H1 (cell line): Measurements from ENCODE around the gene RCOR2. TPM values are rescaled to one million over a fixed set of nuclear protein-coding genes. Genes with fewer than 3 reads are reported as not detected.

Experiments
- CTCF ChIA-PET: fragments of 300-600 bp; sonication (Branson Sonifier 250); formaldehyde crosslinking; loops from one replicate; lab custom pipeline; 2021; ENCODE audit not compliant: partially characterized antibody; lab: Charles Lee
- POLR2A ChIA-PET: fragments of 300-600 bp; sonication (Branson Sonifier 250); formaldehyde crosslinking; loops from one replicate; lab custom pipeline; 2021; ENCODE audit warnings: inconsistent platforms; ENCODE audit not compliant: partially characterized antibody; lab: Charles Lee
- DNase-seq, 2 experiments: peaks; one replicate each; pipeline versions ENCODE4 v3.0.0 to v3.0.0-alpha.2; 2010 to 2022; ENCODE audit warnings: low spot score in 2 of 2, low read depth in 1 of 2, mixed read lengths in 1 of 2
- FAIRE-seq: peaks from 2 replicates; lab custom pipeline; 2011; peaks lifted over from hg19 to GRCh38; lab: Jason Lieb, UNC
- H2AFZ ChIP-seq: 2 replicates; pipeline ENCODE4 v1.8.1; 2012; ENCODE audit warnings: low read length, inconsistent platforms
- H2AK5ac ChIP-seq: 2 replicates; pipeline ENCODE4 v1.6.1; 2013; ENCODE audit warnings: low read depth, low read length
- H2BK120ac ChIP-seq: replicated peaks from 2 replicates; pipeline ENCODE3; 2013; ENCODE audit warnings: low read depth, low read length, inconsistent platforms
- H2BK12ac ChIP-seq: 2 replicates; pipeline ENCODE4 v1.6.1; 2013; ENCODE audit warnings: low read depth, low read length
- H2BK15ac ChIP-seq: 2 replicates; pipeline ENCODE4 v1.6.1; 2013; ENCODE audit warnings: low read length
- H2BK20ac ChIP-seq: 2 replicates; pipeline ENCODE4 v1.6.1; 2013; ENCODE audit warnings: low read length
- H2BK5ac ChIP-seq: 2 replicates; pipeline ENCODE4 v1.6.1; 2013; ENCODE audit warnings: low read depth, low read length
- H3K14ac ChIP-seq: 2 replicates; pipeline ENCODE4 v1.6.1; 2013; ENCODE audit warnings: inconsistent platforms; ENCODE audit not compliant: insufficient read length
- H3K18ac ChIP-seq: 2 replicates; pipeline ENCODE4 v1.6.1; 2013; ENCODE audit warnings: low read length; ENCODE audit errors: extremely low read depth
- H3K23ac ChIP-seq: 2 replicates; pipeline ENCODE4 v1.6.1; 2013; ENCODE audit warnings: inconsistent platforms; ENCODE audit not compliant: insufficient read length
- H3K23me2 ChIP-seq: 2 replicates; pipeline ENCODE4 v1.6.1; 2013; ENCODE audit warnings: low read depth, low read length
- H3K27ac ChIP-seq: 2 replicates; pipeline ENCODE4 v1.6.1; 2011; ENCODE audit warnings: low read depth, low read length, inconsistent platforms
- H3K27me3 ChIP-seq, 4 experiments: replicated peaks in 1 of 4; 1 replicate in 1 of 4; 2 replicates in 3 of 4; pipeline versions ENCODE4 v1.6.1 to v1.8.1; 2011 to 2013; ENCODE audit warnings: low read length in 3 of 4, mild to moderate bottlenecking in 3 of 4, inconsistent platforms in 2 of 4, mixed read lengths in 2 of 4, moderate library complexity in 1 of 4; ENCODE audit not compliant: control insufficient read depth in 3 of 4, insufficient read depth in 3 of 4; ENCODE audit errors: extremely low read depth in 1 of 4
- H3K36me3 ChIP-seq, 4 experiments: 2 replicates each; pipeline versions ENCODE4 v1.6.1 to v1.8.1; 2011 to 2013; ENCODE audit warnings: mild to moderate bottlenecking in 4 of 4, low read length in 3 of 4, moderate library complexity in 2 of 4, control low read depth in 1 of 4, inconsistent platforms in 1 of 4; ENCODE audit not compliant: insufficient read depth in 4 of 4, control insufficient read depth in 2 of 4
- H3K4ac ChIP-seq: replicated peaks from 2 replicates; pipeline ENCODE3; 2013; ENCODE audit warnings: low read length, low read depth, mixed read lengths, inconsistent platforms; ENCODE audit not compliant: insufficient read length
- H3K4me1 ChIP-seq, 4 experiments: replicated peaks in 1 of 4; 1 replicate in 1 of 4; 2 replicates in 3 of 4; pipeline versions ENCODE4 v1.6.1 to v1.8.1; 2011 to 2013; ENCODE audit warnings: low read length in 3 of 4, inconsistent platforms in 2 of 4, mixed read lengths in 1 of 4; ENCODE audit not compliant: insufficient read depth in 4 of 4, control insufficient read depth in 3 of 4
- H3K4me2 ChIP-seq, 2 experiments: 2 replicates each; pipeline versions ENCODE4 v1.6.1 to v1.8.1; 2011 to 2013; ENCODE audit warnings: low read depth in 2 of 2, low read length in 2 of 2, control low read depth in 1 of 2, inconsistent platforms in 1 of 2, mild to moderate bottlenecking in 1 of 2; ENCODE audit not compliant: insufficient read depth in 1 of 2
- H3K4me3 ChIP-seq, 4 experiments: fragments of 200-600, 300-600 bp in 1 of 4; sonication (generic), shearing (Covaris generic), sonication (Bioruptor Twin) in 1 of 4; 2 replicates each; pipeline versions ENCODE4 v1.5.1 to v1.8.1; 2011 to 2016; ENCODE audit warnings: low read length in 4 of 4, low read depth in 3 of 4, control low read depth in 2 of 4, inconsistent platforms in 2 of 4, mild to moderate bottlenecking in 2 of 4, mixed read lengths in 1 of 4, moderate library complexity in 1 of 4; ENCODE audit not compliant: insufficient read depth in 2 of 4; ENCODE audit errors: extremely low read depth in 1 of 4
- H3K56ac ChIP-seq: replicated peaks from 2 replicates; pipeline ENCODE3; 2013; ENCODE audit warnings: low read depth, mild to moderate bottlenecking, mixed read lengths, low read length, inconsistent platforms; ENCODE audit not compliant: insufficient read length
- H3K79me1 ChIP-seq: 2 replicates; pipeline ENCODE4 v1.6.1; 2013; ENCODE audit warnings: low read depth, low read length, control low read depth
- H3K79me2 ChIP-seq, 2 experiments: 2 replicates each; pipeline versions ENCODE4 v1.6.1 to v1.8.1; 2012 to 2013; ENCODE audit warnings: low read length in 2 of 2, mild to moderate bottlenecking in 2 of 2, inconsistent platforms in 1 of 2; ENCODE audit not compliant: insufficient read depth in 2 of 2, control insufficient read depth in 1 of 2
- H3K9ac ChIP-seq, 4 experiments: replicated peaks in 1 of 4; 1 replicate in 1 of 4; 2 replicates in 3 of 4; pipeline versions ENCODE4 v1.6.1 to v1.8.1; 2011 to 2013; ENCODE audit warnings: low read depth in 3 of 4, low read length in 3 of 4, control low read depth in 2 of 4, mild to moderate bottlenecking in 2 of 4, moderate library complexity in 2 of 4, inconsistent platforms in 1 of 4; ENCODE audit errors: extremely low read depth in 1 of 4
- H3K9me3 ChIP-seq, 2 experiments: 2 replicates each; pipeline versions ENCODE4 v1.6.1 to v1.8.1; 2012 to 2013; ENCODE audit warnings: mild to moderate bottlenecking in 2 of 2, moderate library complexity in 2 of 2, control low read depth in 1 of 2, inconsistent platforms in 1 of 2, low read depth in 1 of 2, low read length in 1 of 2, mixed read lengths in 1 of 2; ENCODE audit not compliant: insufficient read depth in 2 of 2
- H4K20me1 ChIP-seq, 2 experiments: replicated peaks in 1 of 2; 2 replicates each; pipeline versions ENCODE3 to v1.8.1; 2011 to 2013; ENCODE audit warnings: inconsistent platforms in 2 of 2, low read length in 2 of 2, mild to moderate bottlenecking in 1 of 2; ENCODE audit not compliant: insufficient read depth in 2 of 2, control insufficient read depth in 1 of 2
- H4K5ac ChIP-seq: 2 replicates; pipeline ENCODE4 v1.6.1; 2013; ENCODE audit warnings: low read length, low read depth, mixed read lengths, inconsistent platforms; ENCODE audit not compliant: insufficient read length
- H4K8ac ChIP-seq: 2 replicates; pipeline ENCODE4 v1.8.0; 2013; ENCODE audit warnings: mild to moderate bottlenecking, moderate library complexity, low read length, inconsistent platforms; ENCODE audit not compliant: insufficient read depth; ENCODE audit errors: extremely low read depth
- H4K91ac ChIP-seq: replicated peaks from 2 replicates; pipeline ENCODE3; 2013; ENCODE audit warnings: low read length, mixed read lengths, inconsistent platforms; ENCODE audit not compliant: insufficient read length
- CBX5 ChIP-seq: fragments of 300-800, 300-1000 bp; sonication (generic); IDR thresholded peaks from 2 replicates; pipeline ENCODE4 v1.7.1; 2016; ENCODE audit warnings: antibody characterized with exemption, low read length, low read depth
- JUN ChIP-seq: IDR thresholded peaks from 2 replicates; pipeline ENCODE4 v1.6.1; 2011; ENCODE audit warnings: low read depth, mild to moderate bottlenecking, improper control_type of control experiment, low read length
- KDM5A ChIP-seq: fragments of 200-600 bp; IDR thresholded peaks from 2 replicates; pipeline ENCODE4 v1.7.1; 2012; ENCODE audit warnings: mild to moderate bottlenecking, low read length, inconsistent platforms, mixed read lengths
- MAFK ChIP-seq: IDR thresholded peaks from 2 replicates; pipeline ENCODE4 v1.6.1; 2012; ENCODE audit warnings: low read depth, mild to moderate bottlenecking, improper control_type of control experiment, low read length
- NRF1 ChIP-seq: IDR thresholded peaks from 2 replicates; pipeline ENCODE4 v1.6.1; 2011; ENCODE audit warnings: mild to moderate bottlenecking, low read depth, low read length, improper control_type of control experiment
- PHF8 ChIP-seq: fragments of 200-600 bp; sonication (generic); conservative IDR thresholded peaks from 2 replicates; pipeline ENCODE4 v1.7.1; 2012; ENCODE audit warnings: low read depth, mild to moderate bottlenecking, inconsistent platforms, low read length, moderate library complexity
- POLR2A ChIP-seq, 2 experiments: IDR thresholded peaks; 1 replicate in 1 of 2; 2 replicates in 1 of 2; pipeline ENCODE4 v1.6.1; 2011; ENCODE audit warnings: low read depth in 2 of 2, low read length in 2 of 2, mild to moderate bottlenecking in 2 of 2; ENCODE audit errors: control extremely low read depth in 1 of 2
- POLR2AphosphoS5 ChIP-seq: IDR thresholded peaks from 2 replicates; pipeline ENCODE4 v1.6.1; 2011; ENCODE audit warnings: low read depth, low read length
- RAD21 ChIP-seq, 2 experiments: IDR thresholded peaks in 1 of 2; conservative IDR thresholded peaks in 1 of 2; 2 replicates each; pipeline ENCODE4 v1.6.1; 2011; ENCODE audit warnings: low read depth in 2 of 2, low read length in 2 of 2, improper control_type of control experiment in 1 of 2, inconsistent platforms in 1 of 2, mild to moderate bottlenecking in 1 of 2, moderate library complexity in 1 of 2
- RXRA ChIP-seq: IDR thresholded peaks from 2 replicates; pipeline ENCODE4 v1.6.1; 2011; ENCODE audit warnings: low read depth, mild to moderate bottlenecking, low read length, moderate library complexity; ENCODE audit not compliant: insufficient read depth
- SIN3A ChIP-seq, 2 experiments: IDR thresholded peaks in 1 of 2; conservative IDR thresholded peaks in 1 of 2; 2 replicates each; pipeline ENCODE4 v1.6.1; 2011 to 2012; ENCODE audit warnings: low read length in 2 of 2, improper control_type of control experiment in 1 of 2, low read depth in 1 of 2, mild to moderate bottlenecking in 1 of 2
- SIX5 ChIP-seq: IDR thresholded peaks from 2 replicates; pipeline ENCODE4 v1.6.1; 2011; ENCODE audit warnings: mild to moderate bottlenecking, low read depth, low read length
- TAF1 ChIP-seq: IDR thresholded peaks from 2 replicates; pipeline ENCODE4 v1.6.1; 2011; ENCODE audit warnings: mild to moderate bottlenecking, low read depth, low read length
- ZNF274 ChIP-seq: IDR thresholded peaks from 2 replicates; pipeline ENCODE4 v1.7.0; 2012; ENCODE audit warnings: low read length, borderline replicate concordance; ENCODE audit errors: extremely low read depth
- WGBS, 2 experiments: shearing (Covaris generic) in 1 of 2; methylation state at CpG; one replicate each; pipeline versions ENCODE4 v1.1.6 to v1.1.7; 2013 to 2015; ENCODE audit warnings: low lambda C conversion rate in 2 of 2, mixed read lengths in 2 of 2, inconsistent platforms in 1 of 2, low coverage in 1 of 2, missing lambda C conversion rate in 1 of 2; ENCODE audit not compliant: insufficient replicate concordance in 2 of 2, insufficient coverage in 1 of 2, insufficient read length in 1 of 2; ENCODE audit errors: extremely low coverage in 1 of 2, missing lambda C conversion rate in 1 of 2; 5-methylcytosine and 5-hydroxymethylcytosine counted together
- polyA plus RNA-seq, 7 experiments: library from polyadenylated mRNA; depleted of rRNA in 3 of 7; stranded (reverse) in 5 of 7; unstranded in 2 of 7; fragments of >200 nt in 5 of 7; fragments of 200-250 nt in 2 of 7; gene quantifications; 1 replicate in 5 of 7; 2 replicates in 1 of 7; 4 replicates in 1 of 7; pipeline versions ENCODE4 v1.2.1 to v1.2.3, GENCODE V29; 2011 to 2013; ENCODE audit warnings: missing spikeins in 2 of 7, mixed read lengths in 2 of 7
- total RNA-seq: library from RNA; stranded (reverse); fragmentation: NEBNext Ultra II Directional; extraction: Animal tissue kit (Norgen Biotek cat#: 25700); gene quantifications from 2 replicates; pipeline ENCODE4 v1.2.1, GENCODE V29; 2021

The RCOR2 gene
- total and polyA plus RNA-seq, 2 of the 8 experiments (the other 6 are each of a cell fraction or from before 2014, with no cell fraction given): 54.6 to 78.0 TPM

DNA sequence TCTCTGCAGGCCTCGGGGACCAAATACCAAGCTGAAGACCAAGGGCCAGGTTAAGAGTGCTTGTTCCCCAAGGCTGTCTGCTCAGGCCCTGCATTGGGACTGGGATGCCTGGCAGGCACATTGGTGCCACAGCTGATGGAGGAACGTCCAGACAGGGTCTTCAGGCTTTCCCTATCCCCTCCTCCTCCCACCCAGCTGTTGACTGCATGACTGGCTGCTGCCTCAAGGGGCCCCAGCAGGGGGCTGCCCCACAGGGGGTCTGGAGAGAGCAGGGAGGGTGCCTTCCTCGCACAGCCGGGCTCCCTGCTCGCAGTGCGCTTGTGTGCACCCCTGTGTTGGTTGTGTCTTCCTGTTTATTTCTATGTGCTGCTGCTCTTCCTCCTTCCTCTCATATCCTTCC is 9.9 kb downstream of the RCOR2 start:
- Histone ChIP-seq H2AFZ (no peak overlapping the region), H2BK15ac (0 out of 2 replicates have a peak overlapping the region, but pooled peaks have one; percentile 72), H2AK5ac (peak overlapping the region; percentile 55; the same call in 1 of the 2 replicates), H3K4me1 (peaks cover 6 to 51% (median 41%) of the 10 kb centered on the region in 4 experiments), H3K27me3 (no peaks in the 10 kb centered on the region), H3K9me3 (no peaks in the 10 kb centered on the region), H4K20me1 (peaks cover 5 to 9% of the 10 kb centered on the region in 2 experiments), H2BK5ac (0 out of 2 replicates have a peak overlapping the region, but pooled peaks have one; percentile 78), H3K36me3 (peaks cover 9 to 45% (median 19%) of the 10 kb centered on the region in 4 experiments; a peak in 7 of 8 replicates), H3K14ac (no peak overlapping the region), H2BK120ac (no peak overlapping the region), H3K27ac (peak overlapping the region; percentile 11; the same call in 1 of the 2 replicates), H4K5ac (no peak overlapping the region), H2BK12ac (no peak overlapping the region), H3K9ac (no peak overlapping the region), H3K4me3 (no peak overlapping the region), H3K23me2 (no peaks in the 10 kb centered on the region; the same call in 1 of the 2 replicates), H3K79me1 (peaks cover 7% of the 10 kb centered on the region), H3K79me2 (no peaks in the 10 kb centered on the region), H3K18ac (peak overlapping the region; percentile 71), H3K23ac (no peak overlapping the region), H2BK20ac (no peak overlapping the region), H3K4ac (peak overlapping the region; percentile 74), H4K8ac (no peak overlapping the region), H3K56ac (peak overlapping the region; percentile 2), H3K4me2 (no peak overlapping the region), H4K91ac (peak overlapping the region; percentile 5)
- ChIA-PET CTCF (interaction anchor here (0.5 to 11.1 kb wide), 31 partner anchors 9 to 143 kb away, joined by 3 to 163 read pairs (median 4); partner anchors contain the start of genes MARK2, RCOR2 and ZFTA), POLR2A (interaction anchor here (0.9 to 6.1 kb wide), 5 partner anchors 9 to 70 kb away, joined by 4 to 74 read pairs (median 4); partner anchors contain the start of gene RCOR2)
- FAIRE-seq: no peak
- WGBS, 2 experiments: 93% methylated on average over 4 of the region's 6 CpGs; no CpG with 5 or more reads in 1 of the 2 experiments
- no peak for DNase-seq
- TF ChIP-seq SIX5 (no peak), JUN (no peak), PHF8 (no peak), CBX5 (no peak), POLR2AphosphoS5 (no peak), TAF1 (no peak), RAD21 (IDR thresholded peaks at IDR 0.05 in 1 of 2, conservative IDR thresholded peaks at IDR 0.05 in 1 of 2; ENCODE audit: low read depth in 2 of 2, low read length in 2 of 2) (no peak), ZNF274 (no peak), KDM5A (no peak), NRF1 (no peak), POLR2A (IDR thresholded peaks at IDR 0.05; ENCODE audit: control extremely low read depth in 1 of 2, low read depth in 2 of 2, low read length in 2 of 2) (no peak), RXRA (no peak), SIN3A (conservative IDR thresholded peaks at IDR 0.05 in 1 of 2, IDR thresholded peaks at IDR 0.05 in 1 of 2; ENCODE audit: low read depth in 1 of 2, low read length in 2 of 2) (no peak), MAFK (no peak)
